HCT116 (cell line): Measurements from ENCODE around the gene GIT1. TPM values are rescaled to one million over a fixed set of nuclear protein-coding genes. Genes with fewer than 3 reads are reported as not detected.

Experiments used
- ATAC-seq: fragments of 200-7000 bp; cut with Tn5 transposase; 2 replicates; pipeline ENCODE4 v1.9.1; 2020; ENCODE audit warnings: mild to moderate bottlenecking, moderate library complexity
- BruUV-seq: library from RNA; stranded (reverse); fragments of 400-500 nt; replicated peaks from 2 replicates; lab custom pipeline; 2021; lab: Mats Ljungman, UMichigan
- CTCF ChIA-PET: fragments of 300-600 bp; sonication (Branson Sonifier 250); formaldehyde crosslinking; loops from one replicate; lab custom pipeline; 2021; ENCODE audit warnings: antibody characterized with exemption; lab: Charles Lee
- POLR2A ChIA-PET: fragments of 300-600, 350-600 bp; sonication (Branson Sonifier 250); formaldehyde crosslinking; loops from one replicate; lab custom pipeline; 2021; ENCODE audit warnings: antibody characterized with exemption; lab: Charles Lee
- RAD21 ChIA-PET, 2 experiments: fragments of 300-600 bp; sonication (Branson Sonifier 250); formaldehyde crosslinking; loops; one replicate each; lab custom pipeline; 2023; ENCODE audit warnings: low total read pairs in 2 of 2; ENCODE audit not compliant: uncharacterized antibody in 2 of 2, unreplicated experiment in 2 of 2, low non-redundant PET in 1 of 2; lab: Charles Lee
- DNase-seq: peaks from one replicate; pipeline ENCODE4 v3.0.0-alpha.2; 2010; ENCODE audit warnings: low read depth, low spot score
- H2AFZ ChIP-seq: fragments of 200-600 bp; shearing (Covaris generic), sonication (generic); 2 replicates; pipeline ENCODE4 v1.6.1; 2017; ENCODE audit warnings: low read depth, mixed run types, mixed read lengths, antibody characterized with exemption, low read length; ENCODE audit not compliant: poor library complexity, severe bottlenecking
- H3K27ac ChIP-seq: 2 replicates; pipeline ENCODE4 v1.5.1; 2012; ENCODE audit warnings: low read depth, low read length
- H3K27me3 ChIP-seq: fragments of 200-600 bp; sonication (generic); 2 replicates; pipeline ENCODE4 v1.6.1; 2016; ENCODE audit warnings: mixed run types, low read length, mixed read lengths; ENCODE audit not compliant: insufficient read depth
- H3K36me3 ChIP-seq, 2 experiments: fragments of 200-500 bp in 1 of 2; fragments of 200-600 bp in 1 of 2; sonication (Bioruptor generic) in 1 of 2; sonication (generic) in 1 of 2; 2 replicates each; pipeline versions ENCODE4 v1.5.1 to v1.6.1; 2014 to 2016; ENCODE audit warnings: low read length in 2 of 2, inconsistent platforms in 1 of 2, mixed read lengths in 1 of 2, mixed run types in 1 of 2; ENCODE audit not compliant: insufficient read depth in 2 of 2, control insufficient read depth in 1 of 2
- H3K4me1 ChIP-seq, 2 experiments: fragments of 200-600 bp in 1 of 2; sonication (generic) in 1 of 2; 2 replicates each; pipeline versions ENCODE4 v1.5.1 to v1.6.1; 2012 to 2017; ENCODE audit warnings: low read length in 2 of 2, inconsistent platforms in 1 of 2, mild to moderate bottlenecking in 1 of 2, mixed read lengths in 1 of 2, mixed run types in 1 of 2, moderate library complexity in 1 of 2; ENCODE audit not compliant: insufficient read depth in 2 of 2, control insufficient read depth in 1 of 2
- H3K4me2 ChIP-seq: fragments of 200-600 bp; sonication (generic); 2 replicates; pipeline ENCODE4 v1.6.1; 2017; ENCODE audit warnings: mixed run types, low read length, mixed read lengths
- H3K4me3 ChIP-seq, 2 experiments: fragments of 200-600 bp in 1 of 2; sonication (generic) in 1 of 2; replicated peaks in 1 of 2; 2 replicates each; pipeline ENCODE4 v1.5.1; 2011 to 2016; ENCODE audit warnings: low read length in 2 of 2, control low read depth in 1 of 2, low read depth in 1 of 2, mild to moderate bottlenecking in 1 of 2, mixed read lengths in 1 of 2, mixed run types in 1 of 2
- H3K79me2 ChIP-seq: fragments of 200-600 bp; sonication (generic); 2 replicates; pipeline ENCODE4 v1.6.1; 2017; ENCODE audit warnings: mild to moderate bottlenecking, mixed run types, low read length, moderate library complexity, mixed read lengths; ENCODE audit not compliant: insufficient read depth
- H3K9ac ChIP-seq: fragments of 200-600 bp; sonication (generic); 2 replicates; pipeline ENCODE4 v1.6.1; 2016; ENCODE audit warnings: low read length, mixed read lengths
- H3K9me2 ChIP-seq: fragments of 200-600 bp; sonication (generic), shearing (Covaris generic); 2 replicates; pipeline ENCODE4 v1.6.1; 2017; ENCODE audit warnings: mixed run types, mild to moderate bottlenecking, moderate library complexity; ENCODE audit not compliant: insufficient read depth
- H3K9me3 ChIP-seq, 2 experiments: fragments of 200-500 bp in 1 of 2; fragments of 200-600 bp in 1 of 2; sonication (Bioruptor generic) in 1 of 2; sonication (generic) in 1 of 2; 2 replicates each; pipeline ENCODE4 v1.6.1; 2014 to 2017; ENCODE audit warnings: low read length in 2 of 2, mixed read lengths in 2 of 2, inconsistent platforms in 1 of 2, low read depth in 1 of 2, mild to moderate bottlenecking in 1 of 2, mixed run types in 1 of 2, moderate library complexity in 1 of 2; ENCODE audit not compliant: control insufficient read depth in 1 of 2, insufficient read depth in 1 of 2
- H4K20me1 ChIP-seq: fragments of 200-600 bp; sonication (generic), shearing (Covaris generic); 2 replicates; pipeline ENCODE4 v1.6.1; 2017; ENCODE audit warnings: mixed run types, mild to moderate bottlenecking, moderate library complexity; ENCODE audit not compliant: insufficient read depth
- ATF3 ChIP-seq: IDR thresholded peaks from 2 replicates; pipeline ENCODE4 v1.6.1; 2012
- CBX3 ChIP-seq: IDR thresholded peaks from 2 replicates; pipeline ENCODE4 v1.6.1; 2012; ENCODE audit warnings: low read depth
- EGR1 ChIP-seq: IDR thresholded peaks from 2 replicates; pipeline ENCODE4 v1.6.1; 2012; ENCODE audit warnings: low read depth
- ELF1 ChIP-seq: IDR thresholded peaks from 2 replicates; pipeline ENCODE4 v1.6.1; 2012; ENCODE audit warnings: low read depth, borderline replicate concordance
- EZH2 ChIP-seq: fragments of 200-600 bp; sonication (generic); IDR thresholded peaks from 2 replicates; pipeline ENCODE4 v1.6.1; 2017; ENCODE audit warnings: antibody characterized with exemption, mixed run types
- JUND ChIP-seq: IDR thresholded peaks from 2 replicates; pipeline ENCODE4 v1.6.1; 2012
- MAX ChIP-seq: IDR thresholded peaks from 2 replicates; pipeline ENCODE4 v1.6.1; 2012
- POLR2A ChIP-seq: IDR thresholded peaks from 2 replicates; pipeline ENCODE4 v1.7.0; 2011; ENCODE audit warnings: borderline replicate concordance; ENCODE audit not compliant: insufficient read depth, insufficient read length; ENCODE audit errors: extremely low read depth
- SIN3A ChIP-seq: IDR thresholded peaks from 2 replicates; pipeline ENCODE4 v1.6.1; 2012; ENCODE audit warnings: low read depth
- SRF ChIP-seq: IDR thresholded peaks from 2 replicates; pipeline ENCODE4 v1.6.1; 2012; ENCODE audit warnings: low read depth
- TCF7L2 ChIP-seq: IDR thresholded peaks from 2 replicates; pipeline ENCODE4 v1.7.0; 2011; ENCODE audit warnings: borderline replicate concordance, inconsistent platforms; ENCODE audit not compliant: insufficient read depth, insufficient read length; ENCODE audit errors: extremely low read depth
- YY1 ChIP-seq: IDR thresholded peaks from 2 replicates; pipeline ENCODE4 v1.6.1; 2011; ENCODE audit warnings: low read length, low read depth, moderate library complexity, mild to moderate bottlenecking; ENCODE audit not compliant: insufficient replicate concordance; ENCODE audit errors: extremely low read depth
- ZFX ChIP-seq: fragments of 450-650 bp; IDR thresholded peaks from 2 replicates; pipeline ENCODE4 v1.6.1; 2017
- ZNF274 ChIP-seq: fragments of 200-500 bp; sonication (Bioruptor generic); IDR thresholded peaks from 2 replicates; pipeline ENCODE4 v1.6.1; 2014; ENCODE audit warnings: mild to moderate bottlenecking, low read depth, low read length, inconsistent platforms
- intact Hi-C: fragments of 100-400 bp; cut with micrococcal nuclease; formaldehyde crosslinking; loops from 2 replicates; pipeline ENCODE4 v1.10.0; 2022
- total RNA-seq: library from RNA; stranded (reverse); gene quantifications from one replicate; pipeline ENCODE4 v1.2.1, GENCODE V29; 2021; ENCODE audit not compliant: unreplicated experiment
- TF ChIP-seq, protein P1 (sequence below): IDR thresholded peaks from 2 replicates; pipeline ENCODE4 v1.6.1; 2011; ENCODE audit warnings: mild to moderate bottlenecking, low read length, moderate library complexity; ENCODE audit not compliant: insufficient replicate concordance; ENCODE audit errors: extremely low read depth

Gene GIT1
- total RNA-seq, 1 experiment from 2014 or later = 76.5 TPM

- CTCF ChIA-PET = interaction anchor here (0.9 to 3.4 kb wide), 14 partner anchors 13 to 702 kb away, joined by 3 to 57 read pairs (median 5); partner anchors contain the start of genes ABHD15 and TP53I13
- peak within 1 kb of the TSS; percentile 68 to 74 for H3K4me3 ChIP-seq
- H3K4me1 ChIP-seq = peaks cover 28 to 61% of the 10 kb centered on the region in 2 experiments
- TF ChIP-seq ZFX (no peak), TCF7L2 (peak; percentile 44)
- H3K9me3 ChIP-seq = no peaks in the 10 kb centered on the region
- peak within 1 kb of the TSS; percentile 94 for H3K27ac ChIP-seq
- no peaks in the 10 kb centered on the region for H3K27me3 ChIP-seq
- POLR2A ChIA-PET = interaction anchor here (1.0 to 1.5 kb wide), 2 partner anchors 12 to 30 kb away, joined by 4 to 6 read pairs; partner anchors contain the start of gene CORO6
- peaks cover 45% of the 10 kb centered on the region for H3K79me2 ChIP-seq
- no peak within 1 kb of the TSS for H2AFZ ChIP-seq
- no peaks in the 10 kb centered on the region for H3K9me2 ChIP-seq
- ATAC-seq = peak; percentile 5
- BruUV-seq = no TSS peak
- no peaks in the 10 kb centered on the region for H4K20me1 ChIP-seq
- intact Hi-C loops = loop anchor here (10.0 kb wide), 1 partner anchor 448 kb away; no protein-coding TSS in a partner anchor
- peak within 1 kb of the TSS; percentile 91 for H3K4me2 ChIP-seq
- RAD21 ChIA-PET = no interaction called here
- H3K9ac ChIP-seq = peak within 1 kb of the TSS; percentile 84
- no peaks in the 10 kb centered on the region for H3K36me3 ChIP-seq
- no peak for DNase-seq
Observed at GRCh38 chr17:29592850-29593551, 3.6 kb upstream of the GIT1 start, which contains the start of gene ANKRD13B. Gene ANKRD13B (plus strand): TSS chr17:29593132. CDS start chr17:29593622, 490 bp downstream.

GRCh38 chr17:29591737-29592608 lies 2.5 kb upstream of the GIT1 start:
- Histone ChIP-seq H3K9ac (peak overlapping the region; percentile 84), H3K9me2 (no peaks in the 10 kb centered on the region), H3K27me3 (no peaks in the 10 kb centered on the region), H3K36me3 (no peaks in the 10 kb centered on the region), H3K4me1 (peaks cover 36 to 69% of the 10 kb centered on the region in 2 experiments), H3K27ac (peak overlapping the region; percentile 94), H3K4me3 (peak overlapping the region; percentile 66), H4K20me1 (no peaks in the 10 kb centered on the region), H3K79me2 (peaks cover 53% of the 10 kb centered on the region), H3K4me2 (peak overlapping the region; percentile 91), H3K9me3 (no peaks in the 10 kb centered on the region), H2AFZ (no peak overlapping the region)
- ATAC-seq = peak; percentile 65
- RAD21 ChIA-PET = interaction anchor here (0.6 to 1.1 kb wide), 7 partner anchors 10 to 506 kb away, joined by 3 read pairs; partner anchors contain the start of gene ABHD15 (in 1 of the 2)
- intact Hi-C loops = loop anchor here (1.0 to 10.0 kb wide), 2 partner anchors 222 to 447 kb away; no protein-coding TSS in a partner anchor
- POLR2A ChIA-PET = interaction anchor here (1.0 to 1.5 kb wide), 3 partner anchors 11 to 33 kb away, joined by 3 to 6 read pairs (median 4); partner anchors contain the start of gene CORO6
- CTCF ChIA-PET = interaction anchor here (0.6 to 3.4 kb wide), 29 partner anchors 8 to 1583 kb away, joined by 3 to 57 read pairs (median 3); partner anchors contain the start of genes ABHD15, CORO6, NUFIP2 and PHF12
- no TSS peak for BruUV-seq
- DNase-seq = peak; percentile 69
- TF ChIP-seq CBX3 = no peak
- peak; percentile 46 for TF ChIP-seq MAX
- no peak for TF ChIP-seq SIN3A
- peak; percentile 29 for TF ChIP-seq POLR2A
- TF ChIP-seq, protein P1, sequence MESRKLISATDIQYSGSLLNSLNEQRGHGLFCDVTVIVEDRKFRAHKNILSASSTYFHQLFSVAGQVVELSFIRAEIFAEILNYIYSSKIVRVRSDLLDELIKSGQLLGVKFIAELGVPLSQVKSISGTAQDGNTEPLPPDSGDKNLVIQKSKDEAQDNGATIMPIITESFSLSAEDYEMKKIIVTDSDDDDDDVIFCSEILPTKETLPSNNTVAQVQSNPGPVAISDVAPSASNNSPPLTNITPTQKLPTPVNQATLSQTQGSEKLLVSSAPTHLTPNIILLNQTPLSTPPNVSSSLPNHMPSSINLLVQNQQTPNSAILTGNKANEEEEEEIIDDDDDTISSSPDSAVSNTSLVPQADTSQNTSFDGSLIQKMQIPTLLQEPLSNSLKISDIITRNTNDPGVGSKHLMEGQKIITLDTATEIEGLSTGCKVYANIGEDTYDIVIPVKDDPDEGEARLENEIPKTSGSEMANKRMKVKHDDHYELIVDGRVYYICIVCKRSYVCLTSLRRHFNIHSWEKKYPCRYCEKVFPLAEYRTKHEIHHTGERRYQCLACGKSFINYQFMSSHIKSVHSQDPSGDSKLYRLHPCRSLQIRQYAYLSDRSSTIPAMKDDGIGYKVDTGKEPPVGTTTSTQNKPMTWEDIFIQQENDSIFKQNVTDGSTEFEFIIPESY = no peak
- TF ChIP-seq EGR1 = no peak
- no peak for TF ChIP-seq EZH2
- TF ChIP-seq ZFX = no peak
- no peak for TF ChIP-seq YY1
- TF ChIP-seq ZNF274 = no peak
- TF ChIP-seq JUND = no peak
- no peak for TF ChIP-seq ELF1
- no peak for TF ChIP-seq SRF
- TF ChIP-seq ATF3 = no peak
